Measurements from ENCODE around the gene THAP5.
"Not testable (repeated sequence)": the region's sequence is repeated elsewhere in the genome, so short reads cannot be mapped to it uniquely, and the experiment has no call there.

THAP5 gene

DNA sequence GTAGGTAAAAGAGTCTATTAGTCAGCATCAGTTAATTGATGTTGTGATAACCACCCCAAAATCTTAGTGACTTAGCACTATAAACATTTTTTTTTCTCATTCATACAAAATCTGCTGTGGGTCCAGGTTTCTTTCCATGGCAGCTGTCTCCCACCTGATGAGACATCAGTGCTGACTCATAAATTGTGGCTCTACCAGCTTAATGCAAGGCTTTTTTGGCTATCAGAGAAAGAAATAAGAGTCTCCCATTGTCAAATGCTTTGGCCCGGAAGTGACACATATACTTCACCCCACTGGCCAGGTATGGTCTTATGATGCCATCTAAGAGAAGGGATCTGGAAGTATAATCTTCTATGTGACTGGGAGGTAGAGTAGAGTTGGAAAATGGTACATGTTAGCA is 14.7 kb upstream of the THAP5 start:
- DNase-seq = no peak

DNA sequence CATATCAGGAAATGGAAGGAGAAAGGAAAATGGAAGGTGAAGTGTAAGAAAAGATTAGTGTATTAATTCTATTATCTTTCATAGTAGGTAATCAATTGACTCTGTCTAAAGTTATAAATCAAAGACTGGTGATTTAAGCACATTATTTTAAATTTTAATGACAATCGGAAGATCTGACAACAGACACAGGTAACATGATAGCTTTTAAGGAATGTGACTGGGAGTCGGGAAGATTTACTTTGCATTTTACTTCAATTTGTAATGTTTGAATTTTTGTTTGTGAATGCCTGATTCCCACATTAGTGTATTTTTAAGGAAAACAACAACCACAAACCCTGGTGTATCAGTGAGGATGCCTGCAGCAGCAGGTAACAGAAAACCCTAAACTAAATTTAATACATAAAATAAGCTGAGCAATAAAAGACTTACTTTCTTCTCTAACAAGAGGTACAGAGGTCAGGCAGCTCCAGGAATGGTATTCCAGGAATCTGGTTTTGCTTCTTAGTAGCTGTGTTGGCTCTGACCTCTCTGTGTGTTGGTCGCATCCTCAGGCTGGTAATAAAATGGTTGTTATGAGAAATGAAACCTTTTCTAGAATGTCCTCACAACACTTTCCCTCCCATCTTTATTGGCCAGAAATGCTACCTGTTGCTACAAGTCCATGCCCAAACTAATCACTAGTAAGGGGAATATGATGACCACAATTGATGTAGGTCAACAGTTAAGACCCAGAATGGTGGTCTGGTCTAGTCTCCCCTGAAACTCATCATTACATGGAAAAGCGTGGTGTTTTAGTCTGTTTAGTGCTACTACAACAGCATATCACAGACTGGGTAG is 12.4 kb upstream of the THAP5 start:
- no peak for DNase-seq

DNA sequence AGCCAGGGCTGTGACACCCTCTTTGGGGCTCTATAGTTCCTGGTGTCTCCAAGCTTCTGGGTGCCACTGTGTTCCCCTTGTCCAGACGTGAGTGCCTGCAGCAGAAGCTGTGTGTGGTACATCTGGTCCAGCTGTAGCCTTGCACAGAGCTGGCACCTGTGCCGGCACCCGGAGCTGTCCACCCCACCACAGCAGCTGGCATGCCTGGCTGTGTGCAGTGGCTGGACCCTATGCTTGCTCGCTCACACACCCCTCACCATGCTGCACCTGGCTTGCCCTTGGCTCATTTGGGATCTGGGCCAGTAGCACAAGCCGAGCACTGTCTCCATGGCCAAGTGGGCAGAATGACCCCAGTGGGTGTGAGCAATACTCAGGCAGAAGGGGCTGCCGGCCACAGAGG is 10.8 kb upstream of the THAP5 start:
- no peak for DNase-seq

DNA sequence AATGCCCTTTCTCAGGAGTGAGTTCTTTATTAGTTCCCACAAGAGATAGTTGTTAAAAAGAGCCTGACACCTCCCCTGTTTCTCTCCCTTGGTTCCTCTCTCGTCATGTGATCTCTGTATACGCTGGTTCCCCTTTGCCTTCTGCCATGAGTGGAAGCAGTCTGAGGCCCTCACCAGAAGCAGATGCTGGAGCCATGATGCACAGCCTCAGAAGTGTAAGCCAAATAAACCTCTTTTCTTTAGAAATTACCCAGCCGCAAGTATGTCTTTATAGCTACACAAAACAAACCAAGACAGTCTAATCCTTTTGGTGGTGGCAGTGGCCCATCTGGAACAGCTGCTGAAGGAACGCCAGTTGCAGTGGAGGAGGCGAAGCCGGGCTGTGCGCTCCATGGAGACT is 9.4 kb upstream of the THAP5 start:
- no peak for DNase-seq

DNA sequence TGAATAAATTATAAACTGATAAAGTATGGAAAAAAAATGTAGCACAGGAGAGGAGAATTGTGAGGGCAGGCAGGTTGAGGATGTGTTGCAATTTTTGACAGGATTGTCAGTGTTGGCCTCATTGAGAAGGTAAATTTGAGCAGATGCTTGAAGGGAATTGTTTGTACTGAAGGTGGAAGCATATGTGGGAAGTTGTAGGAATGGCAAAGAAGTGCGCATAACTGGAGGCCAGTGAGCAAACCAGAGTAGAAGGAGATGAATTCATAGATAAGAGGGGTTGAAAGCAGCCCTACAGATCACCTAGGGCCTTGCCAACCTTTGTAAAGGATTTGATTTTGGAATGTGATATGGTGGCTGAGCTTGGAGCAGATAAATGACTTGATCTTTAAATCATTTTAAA is 6.6 kb upstream of the THAP5 start:
- no peak for DNase-seq

DNA sequence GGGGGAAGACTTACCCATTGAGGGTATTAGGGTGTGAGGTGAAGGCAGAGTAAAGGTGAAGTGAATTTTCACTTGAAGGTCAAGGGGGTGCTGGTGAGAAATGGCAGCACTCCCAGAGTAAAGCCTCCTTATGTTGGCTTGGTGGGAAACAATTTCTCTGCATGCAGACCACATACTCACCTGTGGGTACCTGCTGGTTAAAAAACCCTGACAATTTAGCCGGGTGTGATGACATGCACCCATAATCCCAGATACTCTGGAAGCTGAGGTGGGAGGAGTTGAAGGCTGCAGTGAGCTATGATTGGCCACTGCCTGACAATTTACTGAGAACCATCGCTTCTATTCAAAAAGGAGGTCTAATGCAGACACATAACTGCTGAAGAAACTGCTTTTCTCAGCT is 5.7 kb upstream of the THAP5 start:
- DNase-seq = no peak

DNA sequence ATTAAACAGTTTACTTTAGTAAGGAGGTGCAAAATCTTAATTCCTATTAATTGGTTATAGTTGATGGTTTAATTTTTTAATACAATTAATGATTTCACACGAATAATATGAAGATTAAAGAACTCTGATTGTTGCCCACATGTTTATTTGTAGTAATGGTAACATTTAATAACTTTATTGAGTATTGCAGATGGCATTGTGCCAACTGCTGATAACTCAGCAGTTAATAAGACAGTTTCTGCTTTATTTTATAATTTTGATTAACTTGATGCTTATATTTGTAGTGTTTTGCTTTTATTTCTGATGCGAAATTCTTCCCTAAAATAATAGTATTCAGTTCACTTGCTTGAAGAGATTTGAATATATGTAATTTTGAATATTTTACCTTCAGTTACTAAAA is 3.0 kb upstream of the THAP5 start:
- peak in 1 of 3 experiments; percentile 39 for DNase-seq

DNA sequence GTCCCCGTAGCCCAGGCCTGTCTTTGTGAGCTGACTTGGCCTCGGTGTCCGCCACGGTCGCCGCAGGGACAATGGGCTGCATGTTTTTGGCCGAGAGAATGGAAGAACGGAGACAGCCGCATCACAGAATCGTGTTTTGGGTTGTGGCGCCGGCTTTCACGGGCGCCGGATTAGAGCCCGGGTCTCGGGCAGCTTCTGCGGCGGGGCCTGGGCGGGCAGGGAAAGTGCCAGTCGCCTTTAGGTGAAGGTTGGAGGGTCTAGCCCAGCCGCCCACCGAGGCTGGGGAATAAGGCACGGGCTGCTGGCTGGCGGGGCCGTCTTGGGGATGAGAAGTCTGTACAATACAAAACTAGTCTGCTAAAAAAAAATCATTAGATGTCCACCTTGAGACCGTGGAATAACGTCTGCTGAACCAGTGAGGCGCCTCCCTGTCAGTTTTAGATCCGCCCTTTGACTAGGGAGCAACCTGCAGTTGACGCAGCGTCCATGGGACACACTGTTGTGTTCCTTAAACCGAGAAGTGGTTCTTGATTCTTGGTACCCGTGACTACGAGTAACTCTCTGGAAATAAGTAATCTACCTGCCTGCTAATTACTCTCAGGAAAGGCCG is 745 bp upstream of the THAP5 start:
- DNase-seq = peak; percentile 58 to 82 (median 82)

DNA sequence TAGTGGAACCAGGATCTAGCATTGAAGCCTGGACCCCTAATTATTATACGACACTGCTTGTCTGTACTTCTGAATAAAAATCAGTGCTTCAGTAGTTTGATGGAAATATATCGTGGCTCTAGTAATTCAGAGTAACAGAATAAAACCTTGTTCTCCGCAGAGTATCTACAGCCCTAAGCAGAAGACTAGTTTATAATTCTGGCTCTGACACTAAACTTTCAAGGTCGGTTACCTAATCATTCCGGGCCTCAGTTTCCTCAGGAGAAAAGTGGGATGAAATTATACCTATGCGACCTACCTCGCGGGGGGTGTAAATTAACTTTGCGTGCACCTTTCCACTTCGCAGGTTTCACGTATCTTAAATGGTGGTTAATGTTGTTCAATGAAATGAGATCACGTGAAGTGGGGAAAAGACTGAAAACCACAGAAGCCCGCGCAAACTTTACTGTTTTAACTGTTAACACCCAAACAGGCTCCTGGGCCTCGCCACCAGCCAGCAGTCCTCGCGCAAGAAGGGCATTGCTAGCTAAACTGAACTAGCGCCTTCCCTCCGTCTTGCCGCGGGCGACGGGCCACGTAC is 615 bp downstream of the THAP5 start:
- peak in 2 of 3 experiments; percentile 62 to 75 for DNase-seq

DNA sequence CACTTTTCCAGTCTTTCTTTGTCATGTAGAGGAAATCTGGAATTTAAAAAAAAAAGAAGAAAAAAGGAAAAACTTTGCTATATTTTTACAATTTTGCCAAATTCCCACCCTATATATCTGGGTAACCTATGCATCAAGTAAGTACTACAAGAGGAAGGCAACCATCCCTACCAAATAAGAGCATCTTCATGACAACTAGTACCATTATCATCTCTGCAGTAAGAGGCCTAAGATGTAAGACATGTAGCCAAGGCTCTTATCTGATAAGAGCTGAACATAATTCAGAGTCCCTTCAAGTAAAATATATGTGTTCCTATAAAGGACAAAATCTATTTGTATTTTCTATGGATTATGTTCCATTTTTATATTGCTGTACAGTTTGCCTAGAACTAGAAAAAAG is 3.5 kb downstream of the THAP5 start:
- DNase-seq = no peak

DNA sequence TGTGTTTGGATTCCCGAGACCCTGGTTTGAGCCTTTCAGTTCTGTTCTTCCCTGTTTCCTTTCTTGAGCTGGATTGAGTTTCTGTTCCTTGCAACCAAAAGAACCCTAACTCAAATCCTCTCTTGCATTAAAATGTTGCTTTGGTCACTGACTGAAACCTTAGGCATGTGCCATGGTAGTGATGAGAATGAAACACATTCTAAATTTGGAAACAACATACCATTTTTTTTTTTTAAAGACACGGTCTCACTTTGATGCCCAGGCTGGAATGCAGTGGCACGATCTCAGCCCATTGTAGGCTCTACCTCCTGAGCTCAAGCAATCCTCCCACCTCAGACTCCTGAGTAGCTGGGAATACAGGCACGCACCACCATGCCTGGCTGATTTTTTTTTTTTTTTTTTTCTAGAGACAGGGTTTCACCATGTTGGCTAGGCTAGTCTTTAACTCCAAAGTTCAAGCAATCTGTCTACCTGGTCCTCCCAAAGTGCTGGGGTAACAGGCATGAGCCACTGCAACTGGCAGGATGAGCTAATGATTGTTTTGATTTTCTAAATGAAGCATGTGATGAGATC is 8.4 kb downstream of the THAP5 start:
- DNase-seq = no peak

DNA sequence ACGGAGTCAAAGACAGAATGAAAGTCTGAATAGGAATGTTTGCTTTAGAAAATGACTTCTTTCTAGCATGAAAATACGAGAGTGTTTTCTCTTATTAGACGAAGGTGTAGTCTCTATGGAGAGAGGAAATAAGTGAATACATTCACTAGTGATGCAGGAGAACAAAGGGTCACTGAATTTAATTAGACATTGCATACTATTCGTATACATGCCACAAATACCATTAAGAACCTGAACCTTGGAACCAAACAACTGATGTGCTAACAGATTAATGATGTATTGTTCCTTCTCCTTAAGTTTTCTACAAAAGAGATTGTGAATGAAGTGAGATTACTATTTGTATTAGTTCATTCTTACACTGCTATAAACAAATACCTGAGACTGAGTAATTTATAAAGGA is 10.3 kb downstream of the THAP5 start:
- DNase-seq = no peak

DNA sequence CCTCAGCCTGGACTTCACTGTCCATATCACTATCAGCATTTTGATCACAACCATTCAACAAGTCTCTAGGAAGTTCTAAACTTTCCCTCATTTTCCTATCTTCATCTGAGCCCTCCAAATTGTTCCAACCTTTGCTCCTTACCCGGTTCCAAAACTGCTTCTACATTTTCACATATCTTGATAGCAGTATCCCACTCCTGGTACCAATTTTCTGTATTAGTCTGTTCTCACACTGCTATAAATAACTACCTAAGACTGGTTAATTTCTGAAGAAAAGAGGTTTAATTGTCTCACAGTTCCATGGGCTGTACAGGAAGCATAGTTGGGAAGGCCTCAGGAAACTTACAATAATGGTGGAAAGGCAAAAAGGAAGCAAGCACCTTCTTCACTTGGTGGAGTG is 11.9 kb downstream of the THAP5 start:
- no peak for DNase-seq

DNA sequence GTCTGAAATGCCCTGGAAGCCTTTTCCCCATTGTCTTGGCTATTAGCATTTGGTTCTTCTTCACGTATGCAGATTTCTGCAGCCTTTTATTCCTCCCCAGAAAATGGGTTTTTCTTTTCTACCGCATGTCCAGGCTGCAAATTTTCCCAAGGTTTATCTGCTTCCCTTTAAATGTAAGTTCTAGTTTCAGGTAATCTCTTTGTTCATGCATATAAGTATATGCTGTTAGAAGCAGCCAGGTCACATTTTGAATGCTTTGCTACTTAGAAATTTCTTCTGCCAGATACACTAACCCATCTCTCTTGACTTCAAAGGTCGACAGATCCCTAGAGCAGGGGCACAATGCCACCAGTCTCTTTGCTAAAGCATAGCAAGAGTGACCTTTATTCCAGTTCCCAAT is 12.3 kb downstream of the THAP5 start:
- DNase-seq = no peak

DNA sequence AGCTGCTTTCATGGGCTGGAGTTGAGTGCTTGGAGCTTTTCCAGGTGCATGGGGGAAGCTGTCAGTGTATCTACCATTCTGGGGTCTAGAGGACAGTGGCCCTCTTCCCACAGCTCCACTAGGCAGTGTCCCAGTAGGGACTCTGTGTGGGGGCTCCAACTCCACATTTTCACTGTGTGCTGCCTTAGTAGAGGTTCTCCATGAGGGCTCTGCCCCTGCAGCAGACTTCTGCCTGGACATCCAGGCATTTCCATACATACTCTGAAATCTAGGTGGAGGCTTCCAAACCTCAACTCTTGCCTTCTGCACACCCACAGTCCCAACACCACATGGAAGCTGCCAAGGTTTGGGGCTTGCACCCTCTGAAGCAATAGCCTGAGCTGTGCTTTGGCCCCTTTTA is 12.8 kb downstream of the THAP5 start:
- DNase-seq = not testable (repeated sequence)

DNA sequence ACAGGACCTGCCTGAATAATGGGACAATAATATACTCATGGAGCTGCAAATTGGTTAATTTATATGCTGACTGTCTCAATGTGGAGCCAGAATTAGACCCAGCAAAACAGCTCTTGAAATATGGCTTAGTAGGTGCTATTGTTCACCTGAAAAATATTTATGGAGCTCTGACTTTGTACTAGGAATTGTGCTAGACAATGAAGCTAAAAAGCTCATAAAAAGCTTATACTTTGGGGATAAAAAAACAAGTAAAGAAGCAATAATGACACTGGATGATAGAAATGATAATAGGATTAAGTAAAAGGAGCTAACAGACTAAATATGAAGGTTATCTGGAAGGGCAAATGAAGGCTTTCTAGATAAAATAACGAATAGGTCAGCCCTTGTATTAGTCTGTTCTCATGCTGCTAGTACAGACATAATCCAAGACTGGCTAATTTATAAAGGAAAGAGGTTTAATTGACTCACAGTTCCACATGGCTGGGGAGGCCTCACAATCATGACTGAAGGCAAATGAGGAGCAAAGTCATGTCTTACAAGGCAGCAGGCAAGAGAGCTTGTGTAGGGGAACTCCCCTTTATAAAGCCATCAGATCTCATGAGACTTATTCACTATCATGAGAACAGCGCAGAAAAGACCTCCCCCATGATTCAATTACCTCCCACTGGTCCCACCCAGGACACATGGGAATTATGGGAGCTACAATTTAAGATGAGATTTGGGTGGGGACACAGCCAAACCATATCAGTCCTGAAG is 21.2 kb downstream of the THAP5 start:
- DNase-seq = peak in 1 of 3 experiments; percentile 36

DNA sequence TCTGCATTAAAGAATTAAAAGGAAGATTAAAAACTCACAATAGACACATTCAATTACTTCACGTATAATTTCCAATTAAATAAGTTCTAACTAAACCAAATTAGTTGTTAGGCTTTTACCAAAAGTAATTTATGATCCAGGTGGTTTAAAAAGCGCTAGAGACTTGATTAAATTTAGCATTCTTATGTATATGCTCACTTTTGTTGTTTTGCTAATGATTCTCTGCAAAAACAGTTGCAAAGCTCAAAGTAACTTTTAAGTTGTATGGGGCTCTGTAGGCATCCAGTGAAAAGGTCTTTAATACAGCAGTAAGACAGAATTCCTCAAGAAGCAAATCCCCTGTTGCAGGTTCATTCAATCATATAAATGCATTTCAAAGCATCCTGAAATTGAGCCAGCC is 28.0 kb downstream of the THAP5 start:
- no peak for DNase-seq

DNA sequence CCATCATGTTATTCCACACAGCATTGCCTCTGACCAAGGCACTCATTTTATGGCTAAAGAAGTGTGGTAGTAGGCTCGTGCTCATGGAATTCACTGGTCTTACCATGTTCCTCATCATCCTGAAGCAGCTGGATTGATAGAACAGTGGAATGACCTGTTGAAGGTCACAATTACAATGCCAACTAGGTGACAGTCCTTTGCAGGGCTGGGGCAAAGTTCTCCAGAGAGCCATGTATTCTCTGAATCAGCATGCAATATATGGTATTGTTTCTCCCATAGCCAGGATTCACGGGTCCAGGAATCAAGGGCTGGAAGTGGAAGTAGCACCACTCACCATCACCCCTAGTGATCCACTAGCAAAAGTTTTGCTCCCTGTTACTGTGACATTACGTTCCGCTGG is 30.8 kb downstream of the THAP5 start:
- DNase-seq = not testable (repeated sequence)

DNA sequence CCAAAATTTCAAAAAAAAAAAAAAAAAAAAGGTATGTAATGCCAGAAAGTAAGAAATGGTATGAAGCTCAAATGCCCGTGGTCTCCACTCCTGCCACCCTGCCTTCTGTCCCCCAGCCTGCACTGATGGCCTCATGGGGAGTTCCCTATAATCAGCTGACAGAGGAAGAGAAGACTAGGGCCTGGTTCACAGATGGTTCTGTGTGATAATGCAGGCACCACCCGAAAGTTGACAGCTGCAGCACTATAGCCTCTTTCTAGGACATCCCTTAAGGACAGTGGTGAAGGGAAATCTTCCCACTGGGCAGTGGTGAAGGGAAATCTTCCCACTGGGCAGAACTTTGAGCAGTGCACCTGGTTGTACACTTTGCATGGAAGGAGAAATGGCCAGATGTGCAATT is 31.3 kb downstream of the THAP5 start:
- DNase-seq = not testable (repeated sequence)

DNA sequence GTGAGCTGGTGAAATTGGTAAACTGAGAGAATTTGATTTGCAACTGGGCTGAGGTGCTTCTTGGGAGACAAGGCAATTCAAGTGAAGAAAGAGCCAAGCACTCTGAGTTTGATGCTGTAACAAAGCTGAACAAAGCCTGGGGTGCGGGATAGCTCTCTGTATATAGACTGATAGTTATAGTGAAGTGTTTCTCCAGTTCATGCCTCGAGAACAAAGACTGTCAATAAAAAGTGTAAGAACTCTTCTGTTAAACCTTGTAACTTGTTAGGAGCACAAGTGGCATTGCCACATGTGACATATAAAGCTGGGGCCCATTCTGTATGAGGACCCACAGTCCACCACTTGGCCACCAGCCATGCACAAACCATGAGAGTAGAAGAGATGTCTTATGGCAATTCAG is 32.3 kb downstream of the THAP5 start:
- no peak for DNase-seq

DNA sequence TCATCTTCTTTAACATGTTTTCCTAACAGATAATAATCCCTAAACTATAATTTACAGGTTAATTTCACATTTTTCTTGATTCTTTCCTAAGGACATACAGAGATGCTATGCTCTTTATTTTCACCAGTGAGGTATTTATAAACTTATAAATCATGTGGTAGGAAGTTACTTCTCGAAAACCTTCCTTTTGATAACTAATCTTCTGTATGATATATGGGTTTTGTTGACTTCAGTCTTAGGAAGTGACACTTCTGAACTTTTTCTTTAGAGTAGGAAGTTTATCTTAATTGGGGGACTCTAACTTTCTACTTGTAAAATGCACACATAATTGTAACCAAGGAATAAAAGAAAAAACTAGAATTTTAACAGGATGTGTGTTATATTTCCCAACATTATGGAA is 33.8 kb downstream of the THAP5 start:
- DNase-seq = no peak

DNA sequence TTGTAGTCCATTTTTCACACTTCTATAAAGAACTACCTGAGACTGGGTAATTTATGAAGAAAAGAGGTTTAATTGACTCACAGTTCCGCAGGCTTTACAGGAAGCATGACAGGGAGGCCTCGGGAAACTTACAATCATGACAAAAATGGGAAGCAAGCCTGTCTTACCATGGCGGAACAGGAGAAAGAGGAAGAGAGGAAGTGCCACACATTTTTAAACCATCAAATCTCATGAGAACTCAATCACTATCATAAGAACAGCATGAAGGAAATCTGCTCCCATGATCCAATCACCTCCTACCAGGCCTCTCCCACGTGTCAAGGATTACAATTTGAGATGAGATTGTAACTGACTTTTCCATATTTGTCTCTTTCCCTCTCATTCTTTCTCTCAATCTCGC is 34.2 kb downstream of the THAP5 start:
- DNase-seq = no peak

DNA sequence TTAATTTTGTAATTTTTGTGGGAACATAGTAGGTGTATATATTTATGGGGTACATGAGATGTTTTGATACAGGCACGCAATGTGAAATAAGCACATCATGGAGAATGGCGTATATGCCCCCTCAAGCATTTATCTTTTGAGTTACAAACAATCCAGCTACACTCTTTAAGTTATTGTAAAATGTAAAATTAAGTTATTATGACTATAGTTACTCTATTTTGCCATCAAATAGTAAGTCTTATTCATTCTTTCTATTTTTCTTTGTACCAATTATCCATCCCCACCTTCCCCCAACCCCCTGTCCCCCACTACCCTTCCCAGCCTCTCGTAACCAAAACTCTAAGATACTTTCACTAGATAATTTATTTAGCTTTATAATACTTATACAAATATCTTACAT is 35.8 kb downstream of the THAP5 start:
- no peak for DNase-seq
